GM12878 (cell line): Measurements from ENCODE around the gene MSLN. TPM values are rescaled to one million over a fixed set of nuclear protein-coding genes. Genes with fewer than 3 reads are reported as not detected.

Experiments used
- ATAC-seq: fragments of 200-7000 bp; cut with Tn5 transposase; 3 replicates; pipeline ENCODE4 v1.9.1; 2020; ENCODE audit warnings: mild to moderate bottlenecking, moderate library complexity
- BruUV-seq: library from RNA; stranded (reverse); fragments of 400-500 nt; replicated peaks from 2 replicates; lab custom pipeline; 2021; lab: Mats Ljungman, UMichigan
- CTCF ChIA-PET: fragments of 300-600 bp; sonication (Branson Sonifier 250); formaldehyde crosslinking; extraction: SDS; loops from one replicate; lab custom pipeline; 2021; ENCODE audit warnings: inconsistent platforms; lab: Yijun Ruan, JAX
- POLR2A ChIA-PET: fragments of 350-600 bp; formaldehyde crosslinking; extraction: SDS; loops from one replicate; lab custom pipeline; 2021; ENCODE audit warnings: inconsistent platforms; lab: Charles Lee
- RAD21 ChIA-PET: fragments of 300-600 bp; sonication (Branson Sonifier 250); formaldehyde crosslinking; loops from one replicate; lab custom pipeline; 2023; ENCODE audit warnings: antibody characterized with exemption; ENCODE audit not compliant: unreplicated experiment; lab: Charles Lee
- SMC1A ChIA-PET: fragments of 300-600 bp; sonication (Branson Sonifier 250); formaldehyde crosslinking; loops from one replicate; lab custom pipeline; 2023; ENCODE audit not compliant: unreplicated experiment, uncharacterized antibody; lab: Charles Lee
- DNase-seq: peaks from one replicate; pipeline ENCODE4 v3.0.0-alpha.2; 2011; ENCODE audit warnings: low read depth, low spot score
- FAIRE-seq: peaks from 3 replicates; lab custom pipeline; 2011; peaks lifted over from hg19 to GRCh38; lab: Jason Lieb, UNC
- H2AFZ ChIP-seq: 2 replicates; pipeline ENCODE4 v1.6.0; 2011; ENCODE audit warnings: low read depth, low read length, control low read depth; ENCODE audit not compliant: control insufficient read depth
- H3K27ac ChIP-seq: 2 replicates; pipeline ENCODE4 v1.5.1; 2011; ENCODE audit warnings: control low read depth; ENCODE audit not compliant: control insufficient read depth, insufficient read depth
- H3K27me3 ChIP-seq, 2 experiments: replicated peaks in 1 of 2; 2 replicates each; pipeline versions ENCODE4 v1.6.0 to v1.6.1; 2011; ENCODE audit warnings: low read length in 1 of 2; ENCODE audit not compliant: control insufficient read depth in 2 of 2, insufficient read depth in 2 of 2
- H3K36me3 ChIP-seq, 2 experiments: 2 replicates each; pipeline ENCODE4 v1.5.1; 2011; ENCODE audit warnings: low read length in 1 of 2; ENCODE audit not compliant: control insufficient read depth in 2 of 2, insufficient read depth in 2 of 2
- H3K4me1 ChIP-seq: 2 replicates; pipeline ENCODE4 v1.6.1; 2011; ENCODE audit warnings: mild to moderate bottlenecking, low read length, moderate library complexity, mixed read lengths; ENCODE audit not compliant: control insufficient read depth, insufficient read depth
- H3K4me2 ChIP-seq: 2 replicates; pipeline ENCODE4 v1.6.0; 2011; ENCODE audit warnings: control low read depth; ENCODE audit not compliant: control insufficient read depth, insufficient read depth
- H3K4me3 ChIP-seq: fragments of 200-600 bp; sonication (generic); 2 replicates; pipeline ENCODE4 v1.5.1; 2016
- H3K79me2 ChIP-seq: 2 replicates; pipeline ENCODE4 v1.6.0; 2011; ENCODE audit warnings: low read length; ENCODE audit not compliant: control insufficient read depth, insufficient read depth
- H3K9ac ChIP-seq: 2 replicates; pipeline ENCODE4 v1.8.0; 2011; ENCODE audit warnings: low read length, control low read depth, mixed read lengths; ENCODE audit not compliant: control insufficient read depth, insufficient read depth
- H3K9me3 ChIP-seq: replicated peaks from 3 replicates; pipeline ENCODE4 v1.5.1; 2011; ENCODE audit warnings: mild to moderate bottlenecking, low read length; ENCODE audit not compliant: control insufficient read depth, insufficient read depth
- H4K20me1 ChIP-seq: 2 replicates; pipeline ENCODE4 v1.6.0; 2011; ENCODE audit not compliant: control insufficient read depth, insufficient read depth
- NFXL1 ChIP-seq: fragments of 450-650 bp; IDR thresholded peaks from 2 replicates; pipeline ENCODE4 v1.6.1; 2017; ENCODE audit warnings: antibody characterized with exemption, mild to moderate bottlenecking, borderline replicate concordance
- POLR2A ChIP-seq: IDR thresholded peaks from 2 replicates; pipeline ENCODE4 v1.6.1; 2011; ENCODE audit warnings: low read depth, mild to moderate bottlenecking, low read length
- POLR2AphosphoS2 ChIP-seq: IDR thresholded peaks from 2 replicates; pipeline ENCODE4 v1.6.1; 2011; ENCODE audit warnings: low read depth, mild to moderate bottlenecking, low read length, improper control_type of control experiment, moderate library complexity
- ZNF622 ChIP-seq: fragments of 450-650 bp; IDR thresholded peaks from 2 replicates; pipeline ENCODE4 v1.6.1; 2017; ENCODE audit warnings: mild to moderate bottlenecking, inconsistent platforms
- WGBS: methylation state at CpG from one replicate; pipeline ENCODE4 v1.1.6; 2016; ENCODE audit warnings: low lambda C conversion rate; ENCODE audit not compliant: insufficient replicate concordance, insufficient coverage; ENCODE audit errors: missing lambda C conversion rate; 5-methylcytosine and 5-hydroxymethylcytosine counted together
- in situ Hi-C: fragments of 300-500 bp; cut with MboI; formaldehyde crosslinking; loops from 9 replicates; pipeline ENCODE4 v1.14.3; 2018; ENCODE audit warnings: mixed read lengths
- intact Hi-C: fragments of 100-400 bp; cut with micrococcal nuclease; formaldehyde crosslinking; loops from one replicate; pipeline ENCODE4 v1.14.2; 2022; ENCODE audit not compliant: unreplicated experiment
- polyA plus RNA-seq, 11 experiments: library from polyadenylated mRNA; depleted of rRNA in 4 of 11; unstranded in 6 of 11; stranded (reverse) in 5 of 11; fragments of >200 nt; fragmentation: Nextera tagmentation in 4 of 11; fragmentation: Illumina TruSeq in 1 of 11; extraction: Ambion mirVana in 4 of 11; extraction: Trizol in 1 of 11; gene quantifications; 1 replicate in 1 of 11; 2 replicates in 10 of 11; pipeline versions ENCODE4 v1.2.1 to v1.2.3, GENCODE V29; 2011 to 2016; ENCODE audit warnings: inconsistent platforms in 2 of 11, missing spikeins in 2 of 11, low read depth in 1 of 11
- total RNA-seq, 4 experiments: library from RNA; depleted of rRNA in 3 of 4; stranded (reverse); fragments of >200 nt in 3 of 4; fragmentation: Illumina TruSeq in 1 of 4; extraction: Trizol in 1 of 4; gene quantifications; 2 replicates each; pipeline versions ENCODE4 v1.2.1 to v1.2.3, GENCODE V29; 2013 to 2021

MSLN gene
- total and polyA plus RNA-seq, 10 of the 15 experiments (the other 5 are each of a cell fraction or from before 2014, with no cell fraction given): 0.08 TPM; not detected in 9

GRCh38 chr16:782766-783403 is 22.4 kb downstream of the MSLN start:
- no TSS peak for BruUV-seq
- H3K27me3 ChIP-seq: no peaks in the 10 kb centered on the region
- no peak for FAIRE-seq
- H3K9me3 ChIP-seq: no peaks in the 10 kb centered on the region
- ChIA-PET RAD21 (no interaction called here), CTCF (interaction anchor here (0.9 kb wide), 1 partner anchor 71 kb away, joined by 4 read pairs; no protein-coding TSS in a partner anchor), POLR2A (interaction anchor here (0.6 kb wide), 1 partner anchor 541 kb away, joined by 3 read pairs; no protein-coding TSS in a partner anchor), SMC1A (no interaction called here)
- peaks cover 9% of the 10 kb centered on the region for H3K79me2 ChIP-seq
- no peak overlapping the region for H3K4me2 ChIP-seq
- intact Hi-C loops (no loop called here), in situ Hi-C loops (no loop called here)
- H2AFZ ChIP-seq: no peak overlapping the region
- no peak for ATAC-seq
- H3K36me3 ChIP-seq: peaks cover 0 to 5% of the 10 kb centered on the region in 2 experiments; a peak in 2 of 4 replicates
- H3K4me3 ChIP-seq: no peak overlapping the region
- H4K20me1 ChIP-seq: no peaks in the 10 kb centered on the region
- H3K4me1 ChIP-seq: peaks cover 4% of the 10 kb centered on the region; the same call in 1 of the 2 replicates
- TF ChIP-seq NFXL1 (no peak), POLR2A (peak; percentile 50)
- H3K9ac ChIP-seq: no peak overlapping the region
- DNase-seq: no peak
- H3K27ac ChIP-seq: no peak overlapping the region
- WGBS: 3% methylated on average over 33 of the region's 36 CpGs

DNA sequence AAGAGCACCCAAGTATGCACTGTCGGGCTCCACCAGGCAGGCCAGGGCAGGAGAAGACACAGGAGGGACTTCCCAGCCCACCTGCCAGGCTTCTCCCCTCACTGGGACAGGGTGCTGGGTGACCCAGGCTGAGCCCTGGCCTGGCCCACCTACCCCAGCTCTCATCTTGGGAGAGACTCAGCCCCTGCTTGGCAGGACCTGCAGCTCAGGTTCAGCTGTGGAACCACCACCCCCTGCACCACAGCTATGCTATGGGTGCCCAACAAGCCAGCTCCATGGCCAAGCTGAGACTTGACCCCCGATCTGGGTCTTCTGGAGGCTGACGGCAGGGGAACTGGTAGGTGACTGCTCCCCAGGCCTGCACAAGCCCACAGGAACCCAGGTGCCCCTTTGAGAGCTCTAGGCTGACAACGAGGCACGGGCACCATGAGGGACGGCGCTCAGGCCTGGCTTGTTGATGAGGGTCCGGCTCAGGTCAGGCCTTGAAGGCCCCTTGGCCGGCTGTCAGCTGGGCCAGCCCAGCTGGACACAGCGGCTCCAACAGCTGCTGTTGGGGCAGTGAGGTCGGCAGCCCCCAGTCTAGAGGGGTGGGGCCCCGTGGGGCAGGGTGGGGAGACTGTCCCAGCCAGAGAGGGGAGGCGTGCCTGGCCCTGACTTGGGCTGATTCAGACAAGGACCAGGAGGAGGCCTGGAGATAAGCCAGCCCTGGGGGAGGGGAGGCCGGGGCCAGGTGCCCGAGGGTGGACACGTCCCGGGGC is 23.0 kb downstream of the MSLN start:
- no peaks in the 10 kb centered on the region for H3K27me3 ChIP-seq
- H3K79me2 ChIP-seq: peaks cover 13% of the 10 kb centered on the region
- in situ Hi-C loops: no loop called here
- POLR2A ChIA-PET: interaction anchor here (0.6 kb wide), 1 partner anchor 541 kb away, joined by 3 read pairs; no protein-coding TSS in a partner anchor
- no peak for ATAC-seq
- no peaks in the 10 kb centered on the region for H3K9me3 ChIP-seq
- no peak overlapping the region for H3K9ac ChIP-seq
- no peaks in the 10 kb centered on the region for H4K20me1 ChIP-seq
- peaks cover 4% of the 10 kb centered on the region; the same call in 1 of the 2 replicates for H3K4me1 ChIP-seq
- 66% methylated on average over 14 of the region's 17 CpGs for WGBS
- RAD21 ChIA-PET: no interaction called here
- no TSS peak for BruUV-seq
- H3K36me3 ChIP-seq: peaks cover 0 to 5% of the 10 kb centered on the region in 2 experiments; a peak in 2 of 4 replicates
- CTCF ChIA-PET: interaction anchor here (0.9 to 5.2 kb wide), 2 partner anchors 71 kb away, joined by 4 to 32 read pairs; no protein-coding TSS in a partner anchor
- no peak for DNase-seq
- no peak overlapping the region for H2AFZ ChIP-seq
- TF ChIP-seq ZNF622 (no peak), POLR2A (peak; percentile 5), POLR2AphosphoS2 (0 out of 2 replicates have a peak, but pooled peaks have one; percentile 30)
- no peak overlapping the region for H3K4me2 ChIP-seq
- no peak for FAIRE-seq
- H3K4me3 ChIP-seq: no peak overlapping the region
- intact Hi-C loops: no loop called here
- SMC1A ChIA-PET: interaction anchor here (2.5 kb wide), 1 partner anchor 71 kb away, joined by 12 read pairs; no protein-coding TSS in a partner anchor
- H3K27ac ChIP-seq: no peak overlapping the region
